Stimulated activated CD4-positive, alpha-beta T cell treated with anti-CD3 and anti-CD28 coated beads, Interleukin-2, amount 100 ng/mL, for 24 hours (primary cell): Measurements from ENCODE around the gene OXT.
"Not testable (repeated sequence)": the region's sequence is repeated elsewhere in the genome, so short reads cannot be mapped to it uniquely, and the experiment has no call there.

Source experiments
- DNase-seq, 2 donors: peaks; one replicate each; pipeline ENCODE4 v3.0.0-alpha.2; 2020

The OXT gene

DNA sequence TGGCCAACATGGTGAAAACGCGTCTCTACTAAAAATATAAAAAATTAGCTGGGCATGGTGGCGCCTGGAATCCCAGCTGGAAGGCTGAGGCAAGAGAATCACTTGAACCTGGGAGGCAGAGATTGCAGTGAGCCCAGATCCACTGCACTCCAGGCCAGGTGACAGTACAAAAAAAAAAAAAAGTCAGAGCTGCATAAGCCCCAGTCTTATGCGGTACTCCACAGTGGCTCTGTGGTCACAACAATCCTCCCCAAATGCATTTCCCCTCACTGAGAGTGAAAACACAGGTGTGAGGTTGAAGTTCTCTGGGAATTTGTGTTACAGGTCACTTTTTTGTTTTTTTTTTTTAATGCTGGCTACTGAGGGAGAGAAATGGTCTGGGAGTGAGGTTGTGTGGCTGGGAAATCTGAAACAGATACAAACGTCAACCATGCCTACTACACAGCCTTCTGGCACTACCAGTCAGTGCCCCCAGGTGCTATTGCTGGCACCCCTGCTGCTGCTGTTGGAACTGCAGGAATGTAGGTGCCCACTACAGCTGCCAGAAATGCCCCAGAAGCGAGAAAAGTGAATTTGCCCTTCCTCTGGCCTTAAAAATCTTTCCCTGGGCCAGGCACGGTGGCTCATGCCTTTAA is 19.9 kb upstream of the OXT start:
- DNase-seq: no peak

DNA sequence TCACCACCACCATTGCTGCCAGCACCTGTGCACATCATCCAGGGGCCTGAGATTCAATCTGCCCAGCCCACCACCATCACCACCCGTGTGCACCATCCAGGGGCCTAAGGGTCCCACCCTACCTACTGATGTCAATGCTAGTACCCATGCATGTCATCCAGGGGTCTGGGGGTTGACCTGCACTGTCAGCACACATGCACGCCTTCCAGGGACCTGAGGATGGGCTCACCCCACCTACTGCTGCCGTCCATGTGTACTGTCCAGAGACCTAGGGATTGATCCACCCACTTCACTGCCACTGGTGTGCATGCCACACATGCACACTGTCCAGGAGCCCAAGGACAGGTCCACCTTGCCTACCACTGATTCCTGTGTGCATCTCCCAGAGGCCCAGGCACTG is 11.9 kb upstream of the OXT start:
- no peak for DNase-seq

DNA sequence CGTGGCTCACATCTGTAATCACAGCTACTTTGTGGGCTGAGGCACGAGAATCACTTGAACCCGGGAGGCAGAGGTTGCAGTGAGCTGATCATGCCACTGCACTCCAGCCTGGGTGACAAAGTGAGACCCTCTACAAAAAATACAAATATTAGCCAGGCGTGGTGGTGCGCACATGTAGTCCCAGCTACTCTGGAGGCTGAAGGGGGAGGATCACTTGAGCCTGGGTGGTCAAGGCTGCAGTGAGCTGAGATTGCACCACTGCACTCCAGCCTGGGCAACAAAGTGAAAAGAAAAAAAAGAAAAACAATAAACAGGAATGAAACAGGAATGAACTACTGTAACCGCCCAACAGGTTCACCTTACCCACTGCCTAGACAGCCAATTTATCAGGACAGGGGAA is 7.3 kb upstream of the OXT start:
- DNase-seq: not testable (repeated sequence)

DNA sequence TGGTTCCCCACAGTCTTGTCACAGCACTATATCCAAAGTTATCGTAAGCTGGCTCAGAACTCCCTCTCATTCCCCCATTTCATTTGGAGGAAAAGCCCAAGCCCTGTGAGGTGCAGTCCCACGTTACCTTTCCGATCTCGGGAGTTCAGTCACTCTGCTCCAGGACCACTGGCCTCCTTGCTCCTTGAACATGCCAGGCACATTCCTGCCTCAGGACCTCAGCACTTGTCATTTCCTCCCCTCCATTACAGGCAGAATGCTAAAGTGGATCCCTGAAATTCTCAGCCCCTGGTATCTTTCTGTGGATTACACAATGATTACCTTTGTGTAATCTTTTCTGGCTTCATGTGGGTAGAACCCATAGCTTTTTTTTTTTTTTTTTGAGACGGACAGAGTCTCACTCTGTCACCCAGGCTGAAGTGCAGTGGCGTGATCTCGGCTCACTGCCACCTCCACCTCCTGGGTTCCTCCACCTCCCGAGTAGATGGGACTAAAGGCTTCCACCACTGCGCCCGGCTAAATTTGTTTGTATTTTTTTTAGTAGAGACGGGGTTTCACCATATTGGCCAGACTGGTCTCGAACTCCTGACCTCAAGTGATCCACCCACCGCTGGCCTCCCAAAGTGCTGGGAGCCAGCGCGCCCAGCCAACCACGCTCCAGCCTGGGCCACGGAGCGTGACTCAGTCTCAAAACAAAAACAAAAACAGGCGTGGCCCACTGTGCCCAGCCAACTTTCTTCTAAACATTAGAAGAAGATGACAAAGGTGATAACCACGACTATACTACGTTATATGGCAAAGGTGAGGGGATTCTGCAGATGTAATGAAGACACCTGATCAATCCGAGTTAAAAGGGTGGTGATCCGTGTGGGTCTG is 4.0 kb upstream of the OXT start:
- DNase-seq: no peak

- DNase-seq: no peak
Measured at GRCh38 chr20:3068075-3068474, 3.3 kb upstream of the OXT start.

DNA sequence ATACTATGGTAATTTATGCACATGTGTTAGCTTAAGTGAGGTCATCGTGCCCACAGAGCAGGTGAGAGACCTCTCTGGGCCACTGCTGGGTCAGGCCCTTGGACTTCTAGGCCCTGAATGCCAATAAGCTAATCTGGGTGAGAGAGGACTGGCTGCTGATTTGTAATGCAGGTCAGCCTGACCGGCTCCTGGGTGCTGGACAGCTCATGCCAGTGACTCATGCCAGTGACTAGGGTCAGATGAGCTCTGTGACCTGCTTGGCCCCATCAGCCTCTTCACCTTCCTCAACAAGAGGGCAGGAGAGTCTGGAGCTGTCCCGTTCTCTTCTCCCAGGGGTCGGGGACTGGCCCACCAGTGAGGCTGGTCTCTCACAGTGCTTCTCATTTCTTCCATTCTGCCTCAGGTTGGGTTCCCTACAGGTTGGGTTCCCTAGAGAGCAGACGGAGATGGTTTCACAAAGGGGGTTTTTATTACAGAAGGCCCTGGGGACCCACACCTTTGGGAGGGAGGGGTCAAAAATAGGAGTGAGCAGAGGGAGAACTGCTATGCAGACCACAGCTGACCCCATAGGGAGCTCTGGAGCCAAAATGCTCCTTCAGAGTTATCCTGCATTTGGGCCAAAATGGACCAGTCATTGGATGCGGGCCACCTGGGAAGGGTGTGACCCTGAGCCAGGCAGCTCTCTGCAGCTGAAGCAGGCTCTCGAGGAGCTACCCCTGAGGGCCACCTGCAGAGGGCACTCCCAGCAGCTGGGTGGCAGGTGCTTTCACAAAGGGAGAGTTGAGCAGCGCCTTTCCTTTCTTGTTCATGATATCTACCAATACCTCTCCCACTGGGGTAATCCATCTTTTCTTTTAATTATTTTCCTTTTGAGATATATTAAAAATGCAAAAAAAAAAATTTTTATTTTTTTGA is 2.2 kb upstream of the OXT start:
- peak in 1 of 2 donors; percentile 25 for DNase-seq

GRCh38 chr20:3070725-3071124 is 695 bp upstream of the OXT start:
- no peak for DNase-seq

GRCh38 chr20:3071266-3071609 is 182 bp upstream of the OXT start:
- DNase-seq: no peak

DNA sequence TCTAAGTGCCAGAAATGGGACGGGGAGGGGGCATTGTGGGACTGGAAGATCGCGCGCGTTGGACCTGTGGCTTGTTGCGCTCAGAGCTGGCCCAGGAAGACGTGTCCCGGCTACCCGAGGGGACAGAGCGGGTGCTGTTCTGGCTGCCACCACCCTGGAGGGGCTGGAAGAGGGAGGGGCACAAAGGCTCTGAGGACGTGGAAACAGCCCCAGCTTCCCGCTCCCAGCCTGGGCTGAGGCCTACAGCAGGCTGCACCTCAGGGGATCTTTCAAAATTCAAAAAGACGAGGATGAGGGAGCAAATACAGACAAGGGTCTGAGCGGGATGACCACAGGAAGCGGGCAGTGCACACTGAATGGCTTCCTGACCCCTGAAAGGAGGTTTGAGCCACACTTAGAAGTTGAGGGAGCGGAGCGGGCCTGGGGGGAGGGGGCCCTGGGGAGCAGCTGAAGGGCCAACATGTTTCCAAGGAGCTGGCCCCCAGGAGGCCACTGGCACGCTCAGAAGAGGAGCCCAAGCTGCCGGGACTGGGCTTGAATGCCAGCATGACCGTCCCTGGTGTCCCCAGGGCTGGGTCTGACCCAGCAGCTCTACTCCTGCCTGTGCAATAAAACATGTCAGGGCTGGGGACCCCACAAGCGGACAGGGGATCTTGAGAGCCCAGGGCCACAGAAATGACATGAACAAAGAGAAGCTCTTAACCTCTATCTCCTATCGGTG is 1.3 kb downstream of the OXT start:
- no peak for DNase-seq

- DNase-seq: not testable (repeated sequence)
Measured at GRCh38 chr20:3073251-3073643, 1.8 kb downstream of the OXT start.

DNA sequence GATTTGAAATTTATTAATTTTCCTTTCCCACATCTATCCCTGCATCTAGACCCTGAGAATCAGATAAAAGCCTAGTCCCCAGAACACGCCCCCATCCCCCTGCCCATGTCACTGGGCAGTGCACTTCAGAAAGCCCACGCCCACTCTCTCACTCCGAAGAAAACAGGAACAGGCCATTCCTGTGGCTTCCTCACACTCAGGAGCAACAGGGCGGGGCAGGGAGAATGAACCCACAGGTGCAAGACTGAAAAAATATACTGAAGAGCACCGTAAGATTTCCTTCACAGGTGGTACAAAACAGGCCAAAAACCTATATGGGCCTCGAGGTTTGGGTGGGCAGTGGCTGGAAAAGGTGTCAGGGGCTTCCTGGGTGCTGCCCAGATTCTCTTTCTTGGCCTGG is 3.4 kb downstream of the OXT start:
- no peak for DNase-seq

GRCh38 chr20:3075315-3075714 is 3.9 kb downstream of the OXT start:
- not testable (repeated sequence) for DNase-seq

- no peak for DNase-seq
Measured at GRCh38 chr20:3077618-3078134, 6.3 kb downstream of the OXT start.

- no peak for DNase-seq
Measured at GRCh38 chr20:3080939-3081388, 9.5 kb downstream of the OXT start.

- DNase-seq: no peak
Measured at GRCh38 chr20:3081641-3082040, 10.2 kb downstream of the OXT start.

DNA sequence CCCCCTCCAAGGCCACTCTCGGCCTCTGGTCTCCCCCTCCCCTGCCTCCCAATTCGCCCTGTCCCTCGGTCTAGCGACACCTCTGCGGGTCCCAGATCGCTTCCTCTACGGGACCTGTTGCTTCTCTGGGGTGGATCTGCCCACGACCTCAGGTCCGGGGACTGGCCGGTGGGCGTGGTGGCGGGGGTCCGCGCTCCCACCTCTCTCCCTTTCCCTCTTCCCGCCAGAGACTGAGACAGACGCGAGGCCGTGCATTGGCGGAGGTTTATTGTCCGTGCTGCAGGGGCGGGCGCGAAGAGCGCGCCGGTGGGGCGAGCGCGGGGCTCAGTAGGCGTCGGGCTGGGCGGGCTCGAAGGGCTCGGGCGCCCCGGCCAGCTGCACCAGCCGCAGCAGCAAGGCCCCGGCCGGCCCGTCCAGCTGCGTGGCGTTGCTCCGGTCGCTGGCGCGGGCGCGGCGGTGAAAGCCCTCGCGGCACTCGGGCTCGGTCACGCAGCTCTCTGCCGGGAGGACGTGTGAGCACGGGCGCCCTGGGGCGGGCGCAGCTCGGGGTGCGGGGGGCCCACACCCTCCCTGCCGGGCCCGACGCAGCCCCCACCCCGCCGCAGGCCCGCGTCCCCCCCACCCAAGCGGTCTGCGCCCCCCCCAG is 11.0 kb downstream of the OXT start:
- DNase-seq: peak in 1 of 2 donors; percentile 18

DNA sequence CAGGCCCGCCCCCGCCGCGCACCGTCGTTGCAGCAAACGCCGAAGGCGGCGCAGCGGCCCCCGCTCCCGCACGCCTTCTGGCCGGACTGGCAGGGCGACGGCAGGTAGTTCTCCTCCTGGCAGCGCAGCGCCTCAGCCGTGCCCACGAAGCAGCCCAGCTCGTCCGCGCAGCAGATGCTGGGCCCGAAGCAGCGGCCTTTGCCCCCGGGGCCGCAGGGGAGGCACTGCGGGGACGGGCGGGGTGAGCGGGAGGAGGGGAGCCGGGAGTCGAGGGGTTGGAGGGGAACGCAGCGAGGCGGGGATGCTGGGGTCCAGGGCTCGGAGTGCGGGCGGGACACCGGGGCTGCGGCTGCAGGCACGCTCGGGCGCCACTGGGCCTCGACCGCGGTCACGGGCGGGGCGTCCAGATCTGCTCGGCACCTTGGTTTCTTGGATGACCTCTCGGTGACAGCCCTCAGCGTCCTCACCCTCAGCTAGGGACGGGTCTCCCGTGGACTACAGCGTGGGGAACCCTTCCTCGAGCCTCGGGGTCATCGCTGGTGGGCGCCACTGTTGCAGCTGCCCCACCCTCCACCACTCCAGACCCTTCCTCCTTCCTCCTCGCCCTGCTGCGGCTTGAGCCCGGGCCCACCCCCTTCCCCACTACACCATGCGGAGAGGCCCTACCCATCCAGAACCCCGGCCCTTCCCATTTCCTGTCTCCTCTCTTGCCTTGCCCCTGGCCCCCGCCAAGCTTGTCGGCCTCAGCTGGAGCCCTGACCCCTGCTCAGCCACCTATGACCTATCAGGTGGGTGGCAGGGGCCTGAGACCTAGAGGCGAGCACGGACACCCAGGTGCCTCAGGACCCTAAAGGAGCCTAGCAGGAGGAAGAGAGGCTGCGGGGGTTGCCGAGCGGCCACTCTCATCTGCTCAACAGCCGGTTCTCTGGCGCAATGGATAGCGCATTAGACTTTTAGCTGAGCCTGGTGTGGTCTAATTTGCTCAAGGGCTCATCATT is 11.8 kb downstream of the OXT start:
- peak in 1 of 2 donors; percentile 14 for DNase-seq

GRCh38 chr20:3084283-3084985 is 13.0 kb downstream of the OXT start, which contains the start of gene AVP:
Gene AVP (minus strand): TSS chr20:3084724. CDS start chr20:3084674, 50 bp downstream.
- DNase-seq: no peak

DNA sequence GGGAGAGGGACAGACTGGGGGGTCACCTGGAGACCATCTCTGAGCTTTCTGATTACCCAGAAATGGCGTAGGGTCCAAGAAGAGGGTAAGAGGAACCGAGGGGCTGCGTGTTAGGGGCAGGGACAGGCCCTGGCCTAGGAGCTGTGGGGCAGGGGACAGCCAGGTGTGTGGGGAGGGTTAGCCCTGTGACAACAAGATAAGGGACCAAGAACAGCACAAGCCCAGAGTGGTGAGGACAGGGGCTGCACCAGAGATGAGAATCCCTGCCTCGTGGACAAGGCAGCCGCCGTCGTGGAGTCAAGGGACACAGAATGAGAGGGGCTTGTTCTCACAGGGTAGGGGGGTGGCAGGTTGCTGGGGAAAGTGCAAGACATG is 13.6 kb downstream of the OXT start:
- no peak for DNase-seq

- DNase-seq: no peak
Measured at GRCh38 chr20:3085571-3086072, 14.2 kb downstream of the OXT start.
